ENCODE measurements around the gene LZTS3. TPM values are rescaled to one million over a fixed set of nuclear protein-coding genes. Genes with fewer than 3 reads are reported as not detected.

Gene LZTS3
- total and polyA plus RNA-seq, 2 of the 8 experiments (the other 6 are each of a cell fraction or from before 2014, with no cell fraction given), result 31.8 to 33.5 TPM

DNA sequence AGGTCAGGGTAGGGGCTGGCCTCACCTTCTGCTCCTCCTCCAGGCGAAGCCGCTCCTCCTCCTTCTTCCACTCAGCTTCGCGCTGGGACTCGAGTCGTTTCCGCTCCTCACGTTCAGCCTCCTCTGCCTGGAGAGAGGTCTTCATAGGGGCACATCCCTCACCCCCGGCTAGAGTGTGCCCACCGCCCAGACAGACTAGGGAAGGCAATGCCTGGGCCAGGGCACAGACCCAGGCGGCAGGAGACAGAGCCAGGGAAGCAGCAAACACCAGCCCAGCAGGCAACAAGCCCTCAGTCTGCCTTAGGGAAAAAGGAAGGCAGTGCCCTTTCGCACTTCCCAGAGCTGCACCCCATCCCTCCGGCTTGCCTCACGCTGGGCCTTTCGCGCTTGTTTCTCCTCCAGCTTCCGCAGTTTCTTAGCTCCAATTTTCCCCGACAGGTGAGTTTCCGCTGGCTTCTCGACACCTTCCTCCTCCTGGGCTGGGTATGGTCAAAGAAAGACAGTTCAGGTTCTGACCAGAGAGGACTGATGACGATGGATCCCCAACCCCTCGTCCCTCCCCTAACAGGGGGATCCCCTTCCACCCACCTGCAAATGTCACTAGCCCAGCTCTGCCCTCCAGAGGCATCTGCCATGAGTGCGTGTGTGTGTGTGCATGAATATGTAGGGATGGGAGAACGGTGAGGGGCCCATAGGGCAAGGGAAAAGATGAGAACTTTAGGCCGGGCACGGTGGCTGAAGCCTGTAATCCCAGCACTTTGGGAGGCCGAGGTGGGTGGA, 26.8 kb upstream of the LZTS3 start:
- DNase-seq (ENCODE audit: low read depth in 1 of 2, low spot score in 2 of 2), result no peak
- H3K9ac ChIP-seq (replicated peaks in 1 of 4; ENCODE audit: extremely low read depth in 1 of 4, low read depth in 3 of 4, low read length in 3 of 4), result no peak overlapping the region
- no peak overlapping the region for H3K4me2 ChIP-seq (ENCODE audit: insufficient read depth in 1 of 2, low read depth in 2 of 2, low read length in 2 of 2)

More for the DNA sequence above, 26.8 kb upstream of the LZTS3 start:
- H2AK5ac ChIP-seq (ENCODE audit: low read depth, low read length), result no peak overlapping the region
- ChIA-PET POLR2A (ENCODE audit: partially characterized antibody) (interaction anchor here (0.8 to 2.3 kb wide), 5 partner anchors 10 to 127 kb away, joined by 3 to 8 read pairs (median 5); no protein-coding TSS in a partner anchor), CTCF (ENCODE audit: partially characterized antibody) (interaction anchor here (1.0 to 1.5 kb wide), 3 partner anchors 19 to 147 kb away, joined by 3 to 4 read pairs (median 4); no protein-coding TSS in a partner anchor)
- no peak overlapping the region for H4K8ac ChIP-seq (ENCODE audit: extremely low read depth, insufficient read depth, low read length)
- H3K27ac ChIP-seq (ENCODE audit: low read depth, low read length), result no peak overlapping the region
- peaks cover 0 to 19% of the 10 kb centered on the region in 2 experiments; a peak in 1 of 4 replicates for H3K79me2 ChIP-seq (ENCODE audit: control insufficient read depth in 1 of 2, insufficient read depth in 2 of 2, low read length in 2 of 2)
- no peak overlapping the region for H3K4me3 ChIP-seq (ENCODE audit: extremely low read depth in 1 of 4, insufficient read depth in 2 of 4, low read depth in 3 of 4, low read length in 4 of 4)
- H2BK120ac ChIP-seq (replicated peaks; ENCODE audit: low read depth, low read length), result no peak overlapping the region
- H2BK15ac ChIP-seq (ENCODE audit: low read length), result no peak overlapping the region
- H2BK20ac ChIP-seq (ENCODE audit: low read length), result no peak overlapping the region
- H3K56ac ChIP-seq (replicated peaks; ENCODE audit: insufficient read length, low read depth, low read length), result no peak overlapping the region
- H4K91ac ChIP-seq (replicated peaks; ENCODE audit: insufficient read length, low read length), result no peak overlapping the region
- H3K9me3 ChIP-seq (ENCODE audit: insufficient read depth in 2 of 2, low read depth in 1 of 2, low read length in 1 of 2), result no peaks in the 10 kb centered on the region
- no peak overlapping the region for H3K23ac ChIP-seq (ENCODE audit: insufficient read length)
- peaks cover 0 to 7% (median 5%) of the 10 kb centered on the region in 4 experiments; a peak in 6 of 7 replicates for H3K4me1 ChIP-seq (replicated peaks in 1 of 4; ENCODE audit: control insufficient read depth in 3 of 4, insufficient read depth in 4 of 4, low read length in 3 of 4)
- TF ChIP-seq POLR2AphosphoS5 (IDR thresholded peaks at IDR 0.05; ENCODE audit: low read depth, low read length) (no peak), SP2 (IDR thresholded peaks at IDR 0.05; ENCODE audit: low read length) (no peak), POLR2A (IDR thresholded peaks at IDR 0.05; ENCODE audit: control extremely low read depth in 1 of 2, low read depth in 2 of 2, low read length in 2 of 2) (no peak), TAF7 (optimal IDR thresholded peaks at IDR 0.05; ENCODE audit: borderline replicate concordance, low read depth, low read length) (no peak), HDAC2 (IDR thresholded peaks at IDR 0.05; ENCODE audit: borderline replicate concordance in 1 of 2, low read depth in 2 of 2, low read length in 2 of 2) (no peak), BACH1 (IDR thresholded peaks at IDR 0.05; ENCODE audit: low read length) (no peak), SP1 (IDR thresholded peaks at IDR 0.05; ENCODE audit: low read depth, low read length) (no peak), EGR1 (IDR thresholded peaks at IDR 0.05; ENCODE audit: borderline replicate concordance, low read depth, low read length) (no peak), MAFK (IDR thresholded peaks at IDR 0.05; ENCODE audit: low read depth, low read length) (no peak)
- TF ChIP-seq, protein P1, sequence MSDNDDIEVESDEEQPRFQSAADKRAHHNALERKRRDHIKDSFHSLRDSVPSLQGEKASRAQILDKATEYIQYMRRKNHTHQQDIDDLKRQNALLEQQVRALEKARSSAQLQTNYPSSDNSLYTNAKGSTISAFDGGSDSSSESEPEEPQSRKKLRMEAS (IDR thresholded peaks at IDR 0.05), result no peak
- no peak for FAIRE-seq
- no peak overlapping the region for H3K14ac ChIP-seq (ENCODE audit: insufficient read length)
- no peak overlapping the region for H2BK5ac ChIP-seq (ENCODE audit: low read depth, low read length)
- H3K18ac ChIP-seq (ENCODE audit: extremely low read depth, low read length), result no peak overlapping the region
- no peak overlapping the region for H3K4ac ChIP-seq (replicated peaks; ENCODE audit: insufficient read length, low read depth, low read length)
- H2AFZ ChIP-seq (ENCODE audit: low read length), result no peak overlapping the region
- peaks cover 0 to 10% of the 10 kb centered on the region in 2 experiments for H4K20me1 ChIP-seq (replicated peaks in 1 of 2; ENCODE audit: control insufficient read depth in 1 of 2, insufficient read depth in 2 of 2, low read length in 2 of 2)
- H3K36me3 ChIP-seq (ENCODE audit: control insufficient read depth in 2 of 4, insufficient read depth in 4 of 4, low read length in 3 of 4), result peaks cover 13 to 37% (median 22%) of the 10 kb centered on the region in 4 experiments; a peak in 7 of 8 replicates
- no peak overlapping the region for H4K5ac ChIP-seq (ENCODE audit: insufficient read length, low read depth, low read length)
- no peaks in the 10 kb centered on the region for H3K27me3 ChIP-seq (replicated peaks in 1 of 4; ENCODE audit: control insufficient read depth in 3 of 4, extremely low read depth in 1 of 4, insufficient read depth in 3 of 4, low read length in 3 of 4)
- H3K23me2 ChIP-seq (ENCODE audit: low read depth, low read length), result no peaks in the 10 kb centered on the region; the same call in 1 of the 2 replicates
- no peak overlapping the region for H2BK12ac ChIP-seq (ENCODE audit: low read depth, low read length)
- WGBS, 2 experiments (ENCODE audit: extremely low coverage in 1 of 2, insufficient coverage in 1 of 2, insufficient read length in 1 of 2, insufficient replicate concordance in 2 of 2, low coverage in 1 of 2, low lambda C conversion rate in 2 of 2, missing lambda C conversion rate in 1 of 2), result 87% methylated on average over 25 of the region's 27 CpGs; no CpG with 5 or more reads in 1 of the 2 experiments
- peaks cover 10% of the 10 kb centered on the region for H3K79me1 ChIP-seq (ENCODE audit: low read depth, low read length)

Measured in H1 (cell line).